HepG2 (cell line): ENCODE data around the gene SLC11A1. TPM values are rescaled to one million over a fixed set of nuclear protein-coding genes. Genes with fewer than 3 reads are reported as not detected.

Experiments
- ASH2L ChIP-seq: fragments of 300-600, 200-600 bp; sonication (generic); IDR thresholded peaks from 2 replicates; pipeline ENCODE4 v1.7.0; 2017; ENCODE audit warnings: low read depth, mild to moderate bottlenecking, moderate library complexity, mixed read lengths, low read length; ENCODE audit not compliant: insufficient read length
- MTA1 ChIP-seq: sonication (generic); formaldehyde crosslinking; IDR thresholded peaks from 2 replicates; pipeline ENCODE4 v1.4.0; 2020; ENCODE audit warnings: missing genetic modification reagents, mild to moderate bottlenecking, borderline replicate concordance
- NCOA2 ChIP-seq: sonication (generic); formaldehyde crosslinking; IDR thresholded peaks from 2 replicates; pipeline ENCODE4 v1.8.0; 2022; ENCODE audit warnings: inconsistent platforms
- ZNF225 ChIP-seq: sonication (generic); formaldehyde crosslinking; IDR thresholded peaks from 2 replicates; pipeline ENCODE4 v1.4.0; 2020; ENCODE audit warnings: mild to moderate bottlenecking, missing genetic modification reagents
- ZSCAN29 ChIP-seq: sonication (generic); formaldehyde crosslinking; conservative IDR thresholded peaks from 2 replicates; pipeline ENCODE4 v1.4.0; 2020; ENCODE audit warnings: mild to moderate bottlenecking, missing genetic modification reagents
- polyA plus RNA-seq, 8 experiments: library from polyadenylated mRNA; depleted of rRNA in 3 of 8; stranded (reverse) in 7 of 8; unstranded in 1 of 8; fragments of >200 nt; fragmentation: Illumina TruSeq in 4 of 8; extraction: Trizol in 4 of 8; gene quantifications; 2 replicates each; pipeline versions ENCODE4 v1.2.1 to v1.2.3, GENCODE V29; 2011 to 2016; ENCODE audit warnings: low read depth in 4 of 8, missing spikeins in 1 of 8, mixed read lengths in 1 of 8; ENCODE audit not compliant: insufficient read depth in 1 of 8
- total RNA-seq, 5 experiments: library from RNA; depleted of rRNA; stranded (reverse); fragments of >200 nt; fragmentation: Illumina TruSeq; extraction: Trizol; gene quantifications; 2 replicates each; pipeline ENCODE4 v1.2.3, GENCODE V29; 2016; ENCODE audit warnings: low read depth in 1 of 5
- TF ChIP-seq, protein P1 (sequence below), 2 experiments: fragments of 450-650 bp in 1 of 2; sonication (generic) in 1 of 2; formaldehyde crosslinking in 1 of 2; IDR thresholded peaks; 2 replicates each; pipeline versions ENCODE4 v1.6.1 to v1.8.0; 2016 to 2022; ENCODE audit warnings: antibody characterized with exemption in 1 of 2, mild to moderate bottlenecking in 1 of 2, missing genetic modification reagents in 1 of 2
- TF ChIP-seq, protein P2 (sequence below): sonication (generic); formaldehyde crosslinking; IDR thresholded peaks from 2 replicates; pipeline ENCODE4 v1.8.1; 2023; ENCODE audit warnings: missing genetic modification reagents, inconsistent platforms, borderline replicate concordance
- TF ChIP-seq, protein P3 (sequence below): sonication (generic); formaldehyde crosslinking; IDR thresholded peaks from 2 replicates; pipeline ENCODE4 v1.5.0; 2020; ENCODE audit warnings: mild to moderate bottlenecking, missing genetic modification reagents
- TF ChIP-seq, protein P4 (sequence below): sonication (generic); formaldehyde crosslinking; IDR thresholded peaks from 2 replicates; pipeline ENCODE4 v1.5.0; 2020; ENCODE audit warnings: missing genetic modification reagents

Gene SLC11A1
- total and polyA plus RNA-seq, 2 of the 13 experiments (the other 11 are each of a cell fraction or from before 2014, with no cell fraction given) = 0.33 to 2.3 TPM

DNA sequence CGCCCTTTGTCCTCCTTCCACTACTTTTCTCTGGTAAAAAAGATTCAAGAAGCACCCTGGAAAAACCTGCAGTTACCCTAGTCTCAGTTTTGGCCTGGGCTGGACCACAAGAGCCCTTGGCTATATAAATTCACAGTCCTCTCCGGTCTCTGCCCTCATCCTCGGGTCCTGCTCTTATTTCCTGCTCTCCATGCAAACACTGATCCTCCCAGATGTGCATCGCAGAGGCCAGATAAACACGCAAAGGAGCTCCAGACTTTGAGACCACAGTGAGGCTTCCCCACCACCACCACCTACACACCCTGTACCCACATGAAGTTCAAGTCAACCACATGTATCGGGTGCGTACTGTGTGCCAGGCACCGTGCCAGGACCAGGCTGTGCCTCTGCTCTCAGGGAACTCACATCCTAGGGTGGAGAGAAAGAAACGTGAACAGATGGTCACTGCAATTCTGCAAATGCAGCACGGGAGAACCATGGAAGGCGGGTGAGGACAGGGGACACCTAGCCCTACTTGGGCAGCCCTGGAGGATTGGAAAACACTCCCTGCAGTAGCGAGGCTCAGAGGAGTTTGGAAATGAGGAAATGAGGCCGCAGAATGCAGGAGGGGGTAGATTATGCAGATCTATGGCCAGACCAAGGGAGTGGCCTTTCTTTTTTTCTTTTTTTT is 25.0 kb downstream of the SLC11A1 start (continued):
- TF ChIP-seq, protein P1, sequence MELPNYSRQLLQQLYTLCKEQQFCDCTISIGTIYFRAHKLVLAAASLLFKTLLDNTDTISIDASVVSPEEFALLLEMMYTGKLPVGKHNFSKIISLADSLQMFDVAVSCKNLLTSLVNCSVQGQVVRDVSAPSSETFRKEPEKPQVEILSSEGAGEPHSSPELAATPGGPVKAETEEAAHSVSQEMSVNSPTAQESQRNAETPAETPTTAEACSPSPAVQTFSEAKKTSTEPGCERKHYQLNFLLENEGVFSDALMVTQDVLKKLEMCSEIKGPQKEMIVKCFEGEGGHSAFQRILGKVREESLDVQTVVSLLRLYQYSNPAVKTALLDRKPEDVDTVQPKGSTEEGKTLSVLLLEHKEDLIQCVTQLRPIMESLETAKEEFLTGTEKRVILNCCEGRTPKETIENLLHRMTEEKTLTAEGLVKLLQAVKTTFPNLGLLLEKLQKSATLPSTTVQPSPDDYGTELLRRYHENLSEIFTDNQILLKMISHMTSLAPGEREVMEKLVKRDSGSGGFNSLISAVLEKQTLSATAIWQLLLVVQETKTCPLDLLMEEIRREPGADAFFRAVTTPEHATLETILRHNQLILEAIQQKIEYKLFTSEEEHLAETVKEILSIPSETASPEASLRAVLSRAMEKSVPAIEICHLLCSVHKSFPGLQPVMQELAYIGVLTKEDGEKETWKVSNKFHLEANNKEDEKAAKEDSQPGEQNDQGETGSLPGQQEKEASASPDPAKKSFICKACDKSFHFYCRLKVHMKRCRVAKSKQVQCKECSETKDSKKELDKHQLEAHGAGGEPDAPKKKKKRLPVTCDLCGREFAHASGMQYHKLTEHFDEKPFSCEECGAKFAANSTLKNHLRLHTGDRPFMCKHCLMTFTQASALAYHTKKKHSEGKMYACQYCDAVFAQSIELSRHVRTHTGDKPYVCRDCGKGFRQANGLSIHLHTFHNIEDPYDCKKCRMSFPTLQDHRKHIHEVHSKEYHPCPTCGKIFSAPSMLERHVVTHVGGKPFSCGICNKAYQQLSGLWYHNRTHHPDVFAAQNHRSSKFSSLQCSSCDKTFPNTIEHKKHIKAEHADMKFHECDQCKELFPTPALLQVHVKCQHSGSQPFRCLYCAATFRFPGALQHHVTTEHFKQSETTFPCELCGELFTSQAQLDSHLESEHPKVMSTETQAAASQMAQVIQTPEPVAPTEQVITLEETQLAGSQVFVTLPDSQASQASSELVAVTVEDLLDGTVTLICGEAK (IDR thresholded peaks at IDR 0.05) = no peak
- TF ChIP-seq, protein P1 (CRISPR knock-in tag; IDR thresholded peaks at IDR 0.05) = 0 out of 2 replicates have a peak, but pooled peaks have one; percentile 13
- no peak for TF ChIP-seq ZNF225 (CRISPR knock-in tag)
- TF ChIP-seq ZSCAN29 (CRISPR knock-in tag) = peak; percentile 5; the same call in 1 of the 2 replicates
- TF ChIP-seq ASH2L = no peak
- TF ChIP-seq, protein P2, sequence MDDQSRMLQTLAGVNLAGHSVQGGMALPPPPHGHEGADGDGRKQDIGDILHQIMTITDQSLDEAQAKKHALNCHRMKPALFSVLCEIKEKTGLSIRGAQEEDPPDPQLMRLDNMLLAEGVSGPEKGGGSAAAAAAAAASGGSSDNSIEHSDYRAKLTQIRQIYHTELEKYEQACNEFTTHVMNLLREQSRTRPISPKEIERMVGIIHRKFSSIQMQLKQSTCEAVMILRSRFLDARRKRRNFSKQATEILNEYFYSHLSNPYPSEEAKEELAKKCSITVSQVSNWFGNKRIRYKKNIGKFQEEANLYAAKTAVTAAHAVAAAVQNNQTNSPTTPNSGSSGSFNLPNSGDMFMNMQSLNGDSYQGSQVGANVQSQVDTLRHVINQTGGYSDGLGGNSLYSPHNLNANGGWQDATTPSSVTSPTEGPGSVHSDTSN (CRISPR knock-in tag) = no peak
- 0 out of 2 replicates have a peak, but pooled peaks have one; percentile 5 for TF ChIP-seq MTA1
- TF ChIP-seq, protein P3, sequence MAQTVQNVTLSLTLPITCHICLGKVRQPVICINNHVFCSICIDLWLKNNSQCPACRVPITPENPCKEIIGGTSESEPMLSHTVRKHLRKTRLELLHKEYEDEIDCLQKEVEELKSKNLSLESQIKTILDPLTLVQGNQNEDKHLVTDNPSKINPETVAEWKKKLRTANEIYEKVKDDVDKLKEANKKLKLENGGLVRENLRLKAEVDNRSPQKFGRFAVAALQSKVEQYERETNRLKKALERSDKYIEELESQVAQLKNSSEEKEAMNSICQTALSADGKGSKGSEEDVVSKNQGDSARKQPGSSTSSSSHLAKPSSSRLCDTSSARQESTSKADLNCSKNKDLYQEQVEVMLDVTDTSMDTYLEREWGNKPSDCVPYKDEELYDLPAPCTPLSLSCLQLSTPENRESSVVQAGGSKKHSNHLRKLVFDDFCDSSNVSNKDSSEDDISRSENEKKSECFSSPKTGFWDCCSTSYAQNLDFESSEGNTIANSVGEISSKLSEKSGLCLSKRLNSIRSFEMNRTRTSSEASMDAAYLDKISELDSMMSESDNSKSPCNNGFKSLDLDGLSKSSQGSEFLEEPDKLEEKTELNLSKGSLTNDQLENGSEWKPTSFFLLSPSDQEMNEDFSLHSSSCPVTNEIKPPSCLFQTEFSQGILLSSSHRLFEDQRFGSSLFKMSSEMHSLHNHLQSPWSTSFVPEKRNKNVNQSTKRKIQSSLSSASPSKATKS (CRISPR knock-in tag) = no peak
- TF ChIP-seq, protein P4, sequence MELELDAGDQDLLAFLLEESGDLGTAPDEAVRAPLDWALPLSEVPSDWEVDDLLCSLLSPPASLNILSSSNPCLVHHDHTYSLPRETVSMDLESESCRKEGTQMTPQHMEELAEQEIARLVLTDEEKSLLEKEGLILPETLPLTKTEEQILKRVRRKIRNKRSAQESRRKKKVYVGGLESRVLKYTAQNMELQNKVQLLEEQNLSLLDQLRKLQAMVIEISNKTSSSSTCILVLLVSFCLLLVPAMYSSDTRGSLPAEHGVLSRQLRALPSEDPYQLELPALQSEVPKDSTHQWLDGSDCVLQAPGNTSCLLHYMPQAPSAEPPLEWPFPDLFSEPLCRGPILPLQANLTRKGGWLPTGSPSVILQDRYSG (CRISPR knock-in tag) = no peak
- no peak for TF ChIP-seq NCOA2 (CRISPR knock-in tag)
